Umbilical cord (tissue), 2 donors: ENCODE results near the gene TSPAN14. TPM values are rescaled to one million over a fixed set of nuclear protein-coding genes. Genes with fewer than 3 reads are reported as not detected.
"Not testable (repeated sequence)": the region's sequence is repeated elsewhere in the genome, so short reads cannot be mapped to it uniquely, and the experiment has no call there.

Source experiments
- DNase-seq: peaks from one replicate; pipeline ENCODE4 v3.0.0-alpha.2; 2015; ENCODE audit warnings: low spot score
- total RNA-seq: library from RNA; depleted of rRNA; stranded (reverse); fragments of >200 nt; gene quantifications from one replicate; pipeline ENCODE4 v1.2.3, GENCODE V29; 2014; ENCODE audit warnings: low replicate concordance; ENCODE audit not compliant: insufficient read depth

TSPAN14 gene
- total RNA-seq, 1 donor from 2014 or later = 32.7 TPM

DNA sequence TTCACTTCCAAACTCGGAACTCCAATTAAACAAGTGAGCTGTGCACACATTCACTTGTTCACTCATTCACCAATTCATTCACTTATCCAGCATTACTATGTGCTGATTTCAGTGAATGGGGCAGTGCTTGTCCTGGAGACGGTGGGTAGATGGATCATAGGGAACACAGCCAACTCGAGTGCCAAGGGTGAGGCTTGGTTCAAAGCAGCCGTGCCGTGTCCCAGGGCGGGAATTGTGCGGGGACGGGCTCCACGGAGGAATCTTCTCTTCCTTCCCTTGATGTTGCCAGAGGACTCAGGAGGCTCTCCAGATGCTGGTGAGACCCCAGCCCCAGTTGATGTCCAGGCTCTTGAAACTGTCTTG lies 86.5 kb downstream of the TSPAN14 start:
- DNase-seq = no peak

DNA sequence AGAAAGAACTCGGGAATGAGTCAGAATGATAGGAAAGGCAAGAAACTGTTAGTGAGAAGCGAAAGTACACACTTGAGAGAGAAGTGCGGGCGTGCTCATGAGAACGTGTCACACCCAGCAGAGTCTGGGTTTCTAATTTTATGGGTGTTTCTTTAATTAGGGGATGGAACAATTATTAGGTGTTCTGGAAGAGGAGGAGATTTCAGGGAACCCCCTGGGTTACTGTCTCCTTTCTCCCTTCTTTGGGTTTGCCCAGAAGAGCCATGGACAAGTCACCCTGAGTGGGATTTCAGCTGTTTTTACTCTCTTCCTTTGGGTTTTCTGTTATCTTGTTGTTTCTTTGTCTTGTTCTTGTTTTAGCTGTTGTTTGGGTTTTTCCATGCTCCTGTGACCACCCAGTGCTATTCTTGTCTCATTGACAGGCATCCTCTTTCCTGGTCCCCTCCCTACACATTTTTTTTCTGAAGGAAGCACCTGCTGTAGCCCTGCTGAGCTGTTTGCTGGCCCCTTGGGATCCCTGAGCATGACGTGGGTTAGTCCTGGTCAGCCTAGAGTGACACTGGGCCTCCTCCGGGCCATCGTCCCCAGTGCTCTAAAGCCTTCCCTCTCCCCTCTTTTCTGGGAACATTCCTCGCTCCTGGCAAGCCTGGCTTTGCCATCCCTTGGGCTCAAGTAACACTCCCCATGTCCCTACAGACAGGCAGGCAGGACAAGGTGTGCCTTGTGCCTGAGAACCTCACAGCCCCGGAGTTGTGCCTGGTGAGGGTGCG lies 87.1 kb downstream of the TSPAN14 start:
- no peak for DNase-seq

DNA sequence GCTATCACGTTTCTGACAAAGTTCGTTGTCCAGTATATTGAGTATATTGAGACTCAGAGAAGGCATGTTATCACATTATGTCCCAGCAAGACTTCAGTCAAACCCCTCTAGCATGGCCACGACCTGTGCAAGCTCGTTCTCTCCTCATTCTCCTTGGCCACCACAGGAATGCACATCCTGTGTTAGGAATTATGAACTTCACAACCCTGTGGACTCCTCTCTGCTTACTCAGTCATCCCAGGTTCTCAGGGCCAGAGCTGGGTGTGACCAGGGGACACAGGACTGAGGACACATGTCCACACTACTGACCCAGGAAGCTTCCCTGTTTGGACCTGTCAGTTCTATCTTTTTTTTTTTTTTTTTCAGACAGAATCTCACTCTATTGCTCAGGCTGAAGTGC lies 87.9 kb downstream of the TSPAN14 start:
- DNase-seq = no peak

DNA sequence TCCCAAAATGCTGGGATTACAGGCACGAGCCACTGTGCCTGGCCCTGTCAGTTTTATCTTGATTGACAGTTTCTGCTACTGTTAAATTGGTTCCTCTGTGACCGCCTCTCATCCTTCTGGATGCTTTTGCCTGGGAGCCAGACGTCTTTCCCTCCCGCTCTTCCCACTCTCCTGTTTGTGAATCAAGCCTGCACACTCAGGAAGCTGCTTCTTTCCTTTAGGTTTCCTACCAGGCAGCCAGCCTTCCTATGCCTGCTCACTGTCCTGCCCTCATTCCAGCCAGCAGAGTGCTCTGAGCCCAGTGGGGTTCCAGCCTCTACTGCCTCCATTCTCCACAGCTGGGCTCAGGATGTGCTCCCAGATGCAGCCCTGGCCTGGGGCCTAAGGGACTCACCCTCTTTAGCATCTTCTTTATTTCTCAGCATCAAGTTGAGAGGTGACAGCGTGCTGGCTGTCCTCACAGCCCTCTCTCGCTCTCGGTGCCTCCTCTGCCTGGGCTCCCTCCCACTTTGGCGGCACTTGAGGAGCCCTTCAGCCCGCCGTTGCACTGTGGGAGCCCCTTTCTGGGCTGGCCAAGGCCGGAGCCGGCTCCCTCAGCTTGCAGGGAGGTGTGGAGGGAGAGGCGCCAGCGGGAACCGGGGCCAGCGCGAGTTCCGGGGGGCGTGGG lies 88.7 kb downstream of the TSPAN14 start:
- no peak for DNase-seq

DNA sequence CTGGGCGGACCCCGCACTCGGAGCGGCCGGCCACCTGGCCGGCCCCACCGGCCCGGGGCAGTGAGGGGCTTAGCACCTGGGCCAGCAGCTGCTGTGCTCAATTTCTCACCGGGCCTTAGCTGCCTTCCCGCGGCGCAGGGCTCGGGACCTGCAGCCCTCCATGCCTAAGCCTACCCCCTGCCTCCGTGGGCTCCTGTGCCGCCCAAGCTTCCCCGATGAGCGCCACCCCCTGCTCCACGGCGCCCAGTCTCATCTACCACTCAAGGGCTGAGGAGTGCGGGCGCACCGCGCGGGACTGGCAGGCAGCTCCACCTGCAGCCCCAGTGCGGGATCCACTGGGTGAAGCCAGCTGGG lies 89.2 kb downstream of the TSPAN14 start:
- DNase-seq = not testable (repeated sequence)

DNA sequence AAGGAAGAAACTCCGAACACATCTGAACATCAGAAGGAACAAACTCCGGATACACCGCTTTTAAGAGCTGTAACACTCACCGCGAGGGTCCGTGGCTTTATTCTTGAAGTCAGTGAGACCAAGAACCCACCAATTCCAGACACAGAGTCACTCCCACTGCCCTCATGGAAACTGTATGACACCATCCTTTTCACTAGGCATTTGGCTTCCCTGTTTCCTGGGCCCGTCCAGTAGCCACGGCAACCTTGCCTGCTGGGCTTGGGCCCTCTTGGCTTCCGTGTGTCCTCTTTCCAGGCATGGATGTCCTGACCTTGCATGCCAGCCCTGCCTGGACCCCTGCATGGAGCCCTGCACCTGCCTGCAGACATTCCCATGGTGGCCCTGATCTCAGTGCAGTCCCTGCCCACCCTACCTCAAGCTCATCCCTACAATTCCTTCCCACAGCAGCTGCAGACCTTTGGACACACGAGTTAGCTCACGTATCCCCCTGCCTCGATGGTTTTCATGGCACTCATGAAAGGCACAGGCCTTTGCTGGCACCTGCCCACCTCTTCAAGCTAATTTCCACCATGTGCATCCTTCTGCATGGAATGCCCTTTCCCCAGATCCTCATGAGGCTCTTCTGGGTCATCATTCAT lies 90.3 kb downstream of the TSPAN14 start:
- DNase-seq = no peak

DNA sequence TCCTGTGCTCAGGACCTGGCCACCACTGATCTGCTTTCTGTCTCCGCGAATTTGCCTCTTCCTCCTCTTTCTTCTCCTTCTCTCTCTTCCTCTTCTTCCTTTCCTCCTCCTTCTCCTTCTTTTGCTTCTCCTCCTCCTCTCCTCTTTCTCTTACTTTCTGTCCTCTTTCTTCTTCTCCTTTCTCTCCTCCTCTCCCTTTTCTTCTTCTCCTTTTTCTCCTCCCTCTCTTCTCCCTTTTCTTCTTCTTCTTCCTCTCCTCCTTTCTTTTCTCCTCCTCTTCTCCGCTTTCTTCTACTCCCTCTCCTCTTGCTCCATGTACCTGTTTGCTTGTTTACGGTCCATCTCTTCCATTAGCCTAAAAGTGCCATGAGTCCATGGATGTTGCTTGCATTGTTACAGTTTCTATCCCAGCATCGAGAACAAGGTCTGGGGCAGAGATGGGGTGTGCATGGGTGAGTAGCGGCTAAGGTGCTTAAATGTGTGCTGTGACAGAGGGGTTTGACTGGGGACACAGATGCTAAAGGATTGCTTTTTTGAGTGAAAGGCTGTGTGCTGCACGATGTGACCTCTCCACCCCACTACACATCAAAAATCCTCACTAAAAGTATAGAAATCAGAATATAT lies 91.3 kb downstream of the TSPAN14 start:
- no peak for DNase-seq

DNA sequence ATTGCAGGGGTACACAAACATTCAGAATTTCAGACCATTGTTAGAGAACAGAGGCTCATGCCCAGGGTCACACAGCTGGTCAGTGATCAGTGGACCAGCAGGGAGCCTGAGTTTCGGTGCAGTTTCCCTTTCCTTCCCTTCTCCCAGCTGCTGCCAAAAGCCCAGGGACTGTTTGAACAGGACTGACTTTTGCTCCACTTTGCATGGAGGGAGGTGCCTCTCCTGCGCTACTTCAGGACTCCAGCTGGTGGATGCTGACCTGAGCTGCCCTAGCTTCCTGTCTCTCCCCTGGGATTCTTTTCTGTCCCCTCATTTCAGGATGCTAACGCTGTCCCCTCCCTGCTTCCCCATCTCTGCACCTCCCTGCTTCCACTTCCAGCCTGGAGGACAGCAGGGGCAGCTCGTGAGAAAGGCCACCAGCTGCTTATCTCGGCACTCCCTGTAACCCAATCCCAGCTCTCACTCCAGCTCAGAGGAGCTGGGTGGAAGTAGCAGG lies 98.1 kb downstream of the TSPAN14 start:
- no peak for DNase-seq

DNA sequence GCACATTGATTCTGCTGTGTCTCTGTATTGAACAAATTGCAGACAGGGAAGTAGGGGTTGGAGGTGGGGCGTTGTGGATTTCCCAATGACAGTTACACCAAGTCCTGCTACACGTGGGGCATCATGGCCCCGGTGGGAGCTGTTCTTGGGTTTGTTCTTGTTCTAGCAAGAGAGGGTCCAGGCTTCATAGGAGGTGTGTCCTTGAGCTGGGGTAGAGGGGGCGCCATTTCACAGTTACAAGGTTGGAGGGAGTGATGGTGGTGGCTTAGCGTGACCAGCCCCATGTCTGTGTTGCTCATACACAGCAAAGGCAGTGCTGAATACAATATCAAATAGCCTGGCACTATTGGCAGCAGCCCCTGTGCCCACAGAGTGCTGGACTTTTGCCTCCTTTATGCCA lies 99.3 kb downstream of the TSPAN14 start:
- no peak for DNase-seq

DNA sequence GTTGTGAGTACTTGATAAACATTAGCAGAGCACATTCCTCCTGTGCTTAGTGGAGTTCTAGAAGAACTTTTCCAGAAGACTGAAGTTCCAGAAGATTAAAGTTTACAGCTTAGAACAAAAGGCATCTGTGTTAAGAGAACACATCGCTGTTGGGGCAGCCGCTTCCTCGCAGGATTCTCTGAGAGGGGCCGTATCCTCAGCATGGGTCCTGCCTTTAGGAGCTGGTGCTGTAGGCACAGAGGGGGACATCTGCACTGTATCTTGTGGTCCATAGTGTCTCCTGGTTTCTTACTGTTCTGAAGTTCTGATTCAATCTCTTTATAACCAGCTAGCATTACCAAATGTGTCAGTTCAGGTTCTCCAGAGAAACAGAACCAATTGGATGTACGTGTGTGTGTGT lies 99.9 kb downstream of the TSPAN14 start:
- DNase-seq = no peak

DNA sequence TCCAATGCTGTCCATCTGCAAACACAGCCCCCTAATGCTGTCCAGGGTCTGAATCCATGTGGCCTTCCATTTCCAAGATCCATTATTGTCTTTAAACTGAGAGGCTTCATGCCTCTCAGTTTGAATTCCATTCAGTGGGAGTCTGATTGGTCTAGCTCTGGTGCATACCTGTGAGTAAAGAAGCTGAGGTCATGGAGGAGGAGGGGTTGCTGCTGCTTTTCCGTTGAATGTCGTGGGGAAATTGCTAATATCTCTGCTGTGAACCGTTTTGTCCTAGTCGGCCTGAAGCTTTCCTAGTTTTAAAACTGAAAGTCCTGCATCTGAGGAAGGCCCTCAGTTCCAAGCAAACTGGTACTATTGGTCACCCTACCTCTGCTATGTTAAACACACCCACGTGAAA lies 101.3 kb downstream of the TSPAN14 start:
- no peak for DNase-seq

DNA sequence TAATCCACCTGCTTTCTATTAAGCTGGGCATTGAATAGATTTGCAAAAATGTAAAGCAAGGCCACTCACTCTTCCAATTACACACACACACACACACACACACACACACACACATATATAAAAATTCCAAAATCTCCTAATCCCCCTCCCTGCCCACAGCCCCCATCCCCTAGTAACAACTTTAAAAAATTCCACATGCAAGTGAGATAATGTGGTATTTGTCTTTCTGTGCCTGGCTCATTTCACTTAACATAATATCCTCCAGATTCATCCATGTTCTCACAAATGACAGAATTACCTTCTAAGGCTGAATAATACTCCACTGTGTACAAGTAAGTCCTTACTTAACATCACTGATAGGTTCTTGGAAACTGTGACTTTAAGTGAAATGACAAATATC lies 107.8 kb downstream of the TSPAN14 start:
- peak; percentile 75 for DNase-seq

DNA sequence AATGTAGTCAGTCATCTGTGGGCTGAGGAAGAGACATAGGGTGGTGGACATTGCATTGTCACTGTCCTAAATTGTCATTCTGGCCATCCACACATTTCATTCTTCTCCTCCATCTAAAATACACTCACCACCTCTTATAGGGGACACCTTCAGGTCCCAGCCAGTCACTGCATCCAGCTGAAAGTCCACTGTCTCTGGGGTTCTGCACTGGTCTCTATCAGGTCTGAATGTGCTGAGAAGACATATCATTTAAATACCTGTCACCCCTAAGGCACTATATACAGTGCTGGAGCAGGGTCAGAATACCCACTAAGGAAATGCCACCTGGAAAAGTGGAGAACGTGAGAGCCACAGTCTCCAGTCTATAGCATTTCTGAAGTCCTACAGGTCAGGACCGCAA lies 113.2 kb downstream of the TSPAN14 start:
- DNase-seq = no peak

DNA sequence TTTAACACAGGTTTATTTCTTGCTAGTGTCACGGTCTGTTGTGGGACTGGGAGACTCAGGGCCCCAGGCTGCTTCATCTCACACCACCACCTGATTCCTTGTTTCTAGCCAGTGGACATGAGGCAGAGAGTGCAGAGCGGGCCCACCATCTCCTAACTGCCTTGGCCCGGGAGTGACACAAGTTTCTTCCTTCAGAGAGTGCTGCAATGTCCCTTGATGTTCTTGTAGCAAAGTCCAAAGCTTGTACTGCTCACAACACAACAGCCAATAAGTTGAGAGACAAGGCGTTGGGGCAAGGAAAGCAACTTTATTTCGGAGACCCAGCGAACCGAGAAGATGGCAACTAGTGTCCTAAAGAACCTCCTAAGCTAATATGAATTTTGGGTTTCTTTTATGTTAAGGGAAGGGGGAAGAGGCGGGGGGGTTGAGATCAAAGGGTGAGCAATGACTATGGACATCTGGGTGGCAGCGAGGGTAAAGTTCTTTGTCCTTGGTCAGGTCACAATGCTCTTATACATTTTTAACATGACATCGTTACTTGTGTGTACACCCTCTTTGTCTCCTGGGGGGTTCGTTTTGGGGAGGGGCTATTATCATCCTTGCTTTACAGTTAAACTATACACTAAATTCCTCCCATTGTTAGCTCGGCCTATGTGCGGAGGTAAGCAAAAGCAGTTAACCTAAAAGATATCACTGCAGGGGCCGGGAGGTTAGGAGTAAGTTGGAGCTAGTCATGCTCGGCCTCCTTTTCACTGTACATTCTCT lies 115.2 kb downstream of the TSPAN14 start:
- no peak for DNase-seq

DNA sequence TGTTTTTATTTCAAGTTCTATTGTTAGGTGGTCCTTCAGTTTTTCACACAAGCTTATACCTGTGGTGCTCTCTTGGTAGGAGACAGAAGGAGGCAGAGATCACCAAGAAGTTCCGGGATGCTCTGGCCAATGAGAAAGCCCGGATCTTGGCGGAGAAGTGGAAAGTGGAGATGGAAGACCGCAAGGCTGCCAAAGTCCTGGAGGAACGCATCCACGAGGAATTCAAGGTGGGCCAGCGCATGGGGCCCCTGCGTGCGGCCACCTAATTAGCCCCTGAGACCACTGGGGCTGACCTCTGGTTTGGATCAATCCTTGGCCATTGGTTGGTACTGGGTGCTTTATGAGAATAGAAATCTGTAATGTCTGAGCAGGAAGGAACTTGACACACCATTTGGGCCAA lies 117.2 kb downstream of the TSPAN14 start:
- no peak for DNase-seq

DNA sequence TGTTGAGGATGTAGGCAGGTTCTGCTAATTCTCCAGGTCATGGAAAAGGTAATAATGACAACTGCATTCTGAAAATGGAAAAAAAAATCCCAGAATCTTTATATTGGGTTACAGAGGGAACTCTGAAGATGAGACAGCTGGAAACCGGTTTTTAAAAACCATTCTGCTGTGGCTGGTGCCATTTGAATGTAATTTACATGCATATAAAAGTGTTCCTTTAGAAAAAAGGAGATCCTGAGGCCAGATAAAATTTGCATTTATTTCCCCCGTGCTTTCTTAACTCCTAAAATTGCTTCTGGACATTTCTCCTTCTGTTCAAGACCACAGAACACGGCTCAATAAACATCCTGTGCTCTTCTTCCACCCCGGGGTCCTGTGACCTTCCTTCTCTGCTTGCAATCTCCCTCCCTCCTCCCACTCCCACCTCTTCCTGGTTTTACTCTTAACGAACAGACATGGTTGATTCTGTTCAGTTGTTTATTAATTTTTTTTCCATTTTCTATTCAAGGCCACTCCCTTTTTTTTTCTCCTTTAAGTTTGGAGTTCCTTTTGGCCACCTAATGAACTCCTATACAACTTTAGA lies 125.2 kb downstream of the TSPAN14 start:
- DNase-seq = no peak

DNA sequence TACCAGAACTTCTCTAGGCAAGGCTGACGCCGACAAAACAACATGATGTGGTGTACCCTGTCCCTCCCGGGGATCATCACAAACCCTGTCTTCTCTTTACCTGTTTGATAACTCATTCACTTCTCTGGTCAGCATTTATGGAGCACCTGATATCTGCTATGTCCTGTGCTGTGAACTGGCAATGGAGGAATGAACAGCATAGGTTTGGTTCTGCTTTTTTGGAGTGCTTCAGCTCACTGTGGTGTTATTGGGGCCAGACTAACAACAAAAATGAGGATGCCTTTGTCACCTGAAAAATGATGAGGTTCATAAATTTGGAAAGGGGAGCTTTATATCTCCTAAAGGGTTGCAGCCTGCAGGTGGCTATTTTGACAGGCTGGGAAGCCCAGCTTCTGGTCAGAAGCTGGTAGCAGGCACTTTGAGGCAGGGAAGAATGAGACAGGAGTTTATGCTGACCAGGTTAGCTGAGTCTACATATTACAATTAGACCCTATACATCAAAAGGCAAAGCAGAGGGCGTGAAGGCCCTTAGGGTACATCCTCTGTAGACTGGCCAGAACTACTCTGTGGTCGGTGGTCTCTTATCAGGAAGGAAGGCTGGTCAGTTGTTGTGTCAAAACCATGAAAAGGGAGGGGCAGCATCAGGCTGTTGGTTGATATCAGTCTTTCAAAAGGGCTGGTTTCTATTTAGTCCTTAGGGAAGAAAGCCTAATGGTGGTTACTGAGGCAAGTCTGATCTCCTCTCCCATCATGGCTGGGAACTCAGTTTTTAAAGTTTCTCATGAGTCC lies 125.9 kb downstream of the TSPAN14 start:
- no peak for DNase-seq

DNA sequence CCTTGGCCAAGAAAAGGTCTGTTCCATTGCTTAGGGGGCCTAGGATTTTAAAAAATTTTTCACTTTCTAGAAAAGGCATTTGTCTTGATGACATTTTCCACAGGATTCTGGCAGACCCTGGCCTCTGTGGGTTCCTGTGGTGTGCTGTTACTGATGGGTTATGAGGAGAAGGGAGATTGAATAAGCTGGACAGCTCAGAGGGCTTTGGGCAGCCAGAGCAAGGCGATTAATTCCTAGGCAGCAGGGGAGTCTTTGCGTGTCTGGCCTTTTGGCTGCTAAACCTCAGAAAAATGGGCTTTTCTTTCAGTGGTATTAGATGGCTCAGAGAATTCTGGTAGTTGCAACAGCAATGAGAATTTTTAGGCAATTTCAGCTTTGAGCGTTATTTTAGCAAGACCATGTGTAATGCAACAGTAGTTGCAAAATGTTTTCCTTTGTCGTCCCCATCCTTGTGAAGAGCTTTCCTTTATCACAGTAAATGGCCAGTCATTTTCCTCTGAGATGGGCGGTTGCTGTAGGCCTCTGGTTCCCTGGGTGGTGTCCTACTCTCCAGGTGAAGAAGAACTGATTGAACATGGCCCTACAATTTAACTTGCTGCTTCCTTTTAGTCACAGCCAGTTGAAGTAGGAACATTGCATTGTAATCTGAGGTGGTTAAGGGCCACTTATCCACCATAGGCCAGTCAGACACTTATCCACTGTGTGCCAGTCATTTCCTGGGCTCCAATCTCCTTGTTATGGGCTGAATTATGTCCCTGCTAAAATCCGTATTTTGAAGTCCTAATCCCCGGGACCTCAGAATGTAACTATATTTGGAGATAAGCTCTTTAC lies 126.7 kb downstream of the TSPAN14 start:
- DNase-seq = peak; percentile 95

DNA sequence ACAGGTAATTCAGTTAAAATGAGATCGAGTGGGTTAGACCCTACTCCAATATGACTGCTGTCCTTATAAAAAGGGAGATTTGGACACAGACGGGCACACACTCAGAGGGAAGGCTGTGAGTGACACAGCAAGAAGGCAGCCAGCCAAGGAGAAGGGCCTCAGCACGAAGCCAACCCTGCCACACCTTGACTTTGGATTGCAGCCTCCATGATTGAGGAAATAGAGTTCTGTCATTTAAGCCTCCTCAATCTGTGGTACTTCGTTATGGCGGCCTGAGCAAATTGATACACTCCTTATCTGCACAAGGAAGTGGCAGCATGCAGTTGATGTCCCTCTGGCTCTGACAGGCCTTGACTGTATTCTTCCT lies 127.3 kb downstream of the TSPAN14 start:
- DNase-seq = no peak
